Measurements from ENCODE around the gene RBM5.

- TF ChIP-seq POLR2AphosphoS5 (IDR thresholded peaks at IDR 0.05; ENCODE audit: low read depth) (no peak), CTCF (conservative IDR thresholded peaks at IDR 0.05; ENCODE audit: low read depth in 2 of 2) (no peak), ZNF114 (CRISPR knock-in tag; IDR thresholded peaks at IDR 0.05) (no peak), EZH2 (IDR thresholded peaks at IDR 0.05; ENCODE audit: low read depth, unreplicated experiment) (no peak), REST (IDR thresholded peaks at IDR 0.05; ENCODE audit: unreplicated experiment) (no peak), CREB1 (CRISPR knock-in tag; IDR thresholded peaks at IDR 0.05; ENCODE audit: low read depth) (no peak), ZNF331 (CRISPR knock-in tag; IDR thresholded peaks at IDR 0.05; ENCODE audit: low read depth) (no peak), EZH2phosphoT487 (IDR thresholded peaks at IDR 0.05; ENCODE audit: unreplicated experiment) (no peak), ETS1 (IDR thresholded peaks at IDR 0.05) (no peak)
Measured at GRCh38 chr3:50168388-50168787, 79.7 kb downstream of the RBM5 start.
